ENCODE data around the gene TMEM91.
A peak's percentile ranks its signal among the peaks of the same experiment; 100 is the strongest.

Gene TMEM91

GRCh38 chr19:41420101-41420880, 44.0 kb downstream of the TMEM91 start:
- H3K27ac Mint-ChIP-seq: peak overlapping the region; percentile 57
- TF ChIP-seq CTCF (IDR thresholded peaks at IDR 0.05): no peak
- H3K9me3 Mint-ChIP-seq: no peaks in the 10 kb centered on the region
- H3K36me3 Mint-ChIP-seq (ENCODE audit: low read depth): peaks cover 45% of the 10 kb centered on the region
- DNase-seq: no peak
- H3K4me3 Mint-ChIP-seq: no peak overlapping the region
- peaks cover 3% of the 10 kb centered on the region for H3K27me3 Mint-ChIP-seq (ENCODE audit: low read depth, poor library complexity)
- H3K4me1 Mint-ChIP-seq: no peaks in the 10 kb centered on the region

- peaks cover 5% of the 10 kb centered on the region for H3K4me1 Mint-ChIP-seq
- H3K4me3 Mint-ChIP-seq: no peak overlapping the region
- peaks cover 2% of the 10 kb centered on the region for H3K27me3 Mint-ChIP-seq (ENCODE audit: low read depth, poor library complexity)
- DNase-seq: no peak
- peaks cover 43% of the 10 kb centered on the region for H3K36me3 Mint-ChIP-seq (ENCODE audit: low read depth)
- H3K27ac Mint-ChIP-seq: peak overlapping the region; percentile 54
- no peak for TF ChIP-seq CTCF (IDR thresholded peaks at IDR 0.05)
- H3K9me3 Mint-ChIP-seq: no peaks in the 10 kb centered on the region
Observed at GRCh38 chr19:41421314-41421713, 45.0 kb downstream of the TMEM91 start.

DNA sequence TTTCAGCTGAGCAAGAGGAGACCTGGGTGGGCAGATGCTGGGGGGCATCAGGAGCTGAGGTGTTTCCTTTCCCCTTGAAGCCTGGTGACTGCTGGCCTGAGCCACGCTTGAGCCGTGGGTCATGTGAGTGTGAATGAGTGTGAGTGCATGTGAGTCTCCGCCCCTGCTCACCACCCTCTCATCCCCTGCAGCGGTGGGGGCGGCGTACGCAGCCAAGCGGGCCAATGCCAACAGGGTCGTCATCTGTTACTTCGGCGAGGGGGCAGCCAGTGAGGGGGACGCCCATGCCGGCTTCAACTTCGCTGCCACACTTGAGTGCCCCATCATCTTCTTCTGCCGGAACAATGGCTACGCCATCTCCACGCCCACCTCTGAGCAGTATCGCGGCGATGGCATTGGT, 45.6 kb downstream of the TMEM91 start:
- DNase-seq: no peak
- Mint-ChIP-seq H3K4me1 (peaks cover 10% of the 10 kb centered on the region), H3K27ac (peak overlapping the region; percentile 34), H3K36me3 (ENCODE audit: low read depth) (peaks cover 40% of the 10 kb centered on the region), H3K27me3 (ENCODE audit: low read depth, poor library complexity) (no peaks in the 10 kb centered on the region), H3K4me3 (no peak overlapping the region), H3K9me3 (no peaks in the 10 kb centered on the region)
- no peak for TF ChIP-seq CTCF (IDR thresholded peaks at IDR 0.05)

DNA sequence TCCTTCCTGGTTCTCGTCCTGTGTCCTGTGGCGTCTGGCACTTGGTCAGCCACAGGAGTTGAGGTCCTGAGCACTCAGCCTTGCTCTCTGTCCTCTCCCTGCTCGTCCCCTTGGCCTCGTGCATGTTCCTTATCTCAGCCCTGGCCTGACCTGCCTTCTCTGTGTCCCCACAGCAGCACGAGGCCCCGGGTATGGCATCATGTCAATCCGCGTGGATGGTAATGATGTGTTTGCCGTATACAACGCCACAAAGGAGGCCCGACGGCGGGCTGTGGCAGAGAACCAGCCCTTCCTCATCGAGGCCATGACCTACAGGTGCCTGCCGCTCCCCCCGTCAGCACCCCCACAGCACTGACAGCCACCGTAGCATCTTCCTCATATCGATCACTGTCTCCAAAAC, 46.1 kb downstream of the TMEM91 start:
- peaks cover 36% of the 10 kb centered on the region for H3K36me3 Mint-ChIP-seq (ENCODE audit: low read depth)
- no peaks in the 10 kb centered on the region for H3K27me3 Mint-ChIP-seq (ENCODE audit: low read depth, poor library complexity)
- no peak overlapping the region for H3K27ac Mint-ChIP-seq
- peaks cover 15% of the 10 kb centered on the region for H3K4me1 Mint-ChIP-seq
- no peak overlapping the region for H3K4me3 Mint-ChIP-seq
- H3K9me3 Mint-ChIP-seq: no peaks in the 10 kb centered on the region
- no peak for TF ChIP-seq CTCF (IDR thresholded peaks at IDR 0.05)
- DNase-seq: no peak

DNA sequence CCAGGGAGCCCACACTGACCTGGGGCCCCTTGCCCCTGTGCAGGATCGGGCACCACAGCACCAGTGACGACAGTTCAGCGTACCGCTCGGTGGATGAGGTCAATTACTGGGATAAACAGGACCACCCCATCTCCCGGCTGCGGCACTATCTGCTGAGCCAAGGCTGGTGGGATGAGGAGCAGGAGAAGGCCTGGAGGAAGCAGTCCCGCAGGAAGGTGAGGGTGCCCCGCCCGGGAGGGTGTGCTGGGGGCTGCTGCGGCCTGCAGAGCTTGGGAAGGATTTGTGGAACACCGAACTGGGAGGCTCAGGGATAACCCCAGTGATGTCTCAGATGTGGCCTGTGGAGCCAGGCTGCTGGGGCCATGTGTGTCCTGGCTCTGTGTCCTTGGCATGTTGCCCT, 46.6 kb downstream of the TMEM91 start:
- H3K36me3 Mint-ChIP-seq (ENCODE audit: low read depth): peaks cover 32% of the 10 kb centered on the region
- no peaks in the 10 kb centered on the region for H3K27me3 Mint-ChIP-seq (ENCODE audit: low read depth, poor library complexity)
- H3K4me3 Mint-ChIP-seq: no peak overlapping the region
- DNase-seq: no peak
- H3K9me3 Mint-ChIP-seq: no peaks in the 10 kb centered on the region
- H3K27ac Mint-ChIP-seq: no peak overlapping the region
- TF ChIP-seq CTCF (IDR thresholded peaks at IDR 0.05): no peak
- peaks cover 20% of the 10 kb centered on the region for H3K4me1 Mint-ChIP-seq
